HepG2 (cell line): ENCODE measurements around the gene ZNF783. TPM values are rescaled to one million over a fixed set of nuclear protein-coding genes. Genes with fewer than 3 reads are reported as not detected.

Source experiments
- CBX2 ChIP-seq, 2 experiments: fragments of 200-600 bp in 1 of 2; sonication (generic); formaldehyde crosslinking in 1 of 2; IDR thresholded peaks; 2 replicates each; pipeline versions ENCODE4 v1.7.0 to v1.8.1; 2018 to 2022; ENCODE audit warnings: low read depth in 2 of 2, low read length in 1 of 2, mild to moderate bottlenecking in 1 of 2, missing genetic modification reagents in 1 of 2
- FOXA3 ChIP-seq: IDR thresholded peaks from 2 replicates; pipeline ENCODE4 v1.6.1; 2016; ENCODE audit warnings: missing genetic modification reagents, missing compliant biosample characterization
- GFI1 ChIP-seq: sonication (generic); formaldehyde crosslinking; IDR thresholded peaks from 2 replicates; pipeline ENCODE4 v1.5.0; 2020; ENCODE audit warnings: missing genetic modification reagents, mild to moderate bottlenecking, borderline replicate concordance
- IKZF5 ChIP-seq: IDR thresholded peaks from 2 replicates; pipeline ENCODE4 v1.6.1; 2018; ENCODE audit warnings: missing genetic modification reagents, mild to moderate bottlenecking, missing compliant biosample characterization
- ISX ChIP-seq: sonication (generic); formaldehyde crosslinking; conservative IDR thresholded peaks from 2 replicates; pipeline ENCODE4 v1.5.0; 2020; ENCODE audit warnings: missing genetic modification reagents
- MBD4 ChIP-seq: IDR thresholded peaks from 2 replicates; pipeline ENCODE4 v1.6.1; 2012; ENCODE audit warnings: low read length, inconsistent platforms, borderline replicate concordance
- MIER3 ChIP-seq: IDR thresholded peaks from 2 replicates; pipeline ENCODE4 v1.6.1; 2016; ENCODE audit warnings: missing compliant biosample characterization, borderline replicate concordance
- MTA3 ChIP-seq: sonication (generic); formaldehyde crosslinking; IDR thresholded peaks from 2 replicates; pipeline ENCODE4 v1.4.0; 2020; ENCODE audit warnings: missing genetic modification reagents
- NFKB2 ChIP-seq: sonication (generic); formaldehyde crosslinking; IDR thresholded peaks from 2 replicates; pipeline ENCODE4 v1.4.0; 2020; ENCODE audit warnings: missing genetic modification reagents, borderline replicate concordance
- NR2F2 ChIP-seq: IDR thresholded peaks from 2 replicates; pipeline ENCODE4 v1.6.1; 2012; ENCODE audit warnings: low read depth, inconsistent platforms, borderline replicate concordance
- PAWR ChIP-seq: sonication (generic); formaldehyde crosslinking; IDR thresholded peaks from 2 replicates; pipeline ENCODE4 v1.4.0; 2020; ENCODE audit warnings: missing genetic modification reagents, mild to moderate bottlenecking, borderline replicate concordance
- PAX8 ChIP-seq: sonication (generic); formaldehyde crosslinking; IDR thresholded peaks from 2 replicates; pipeline ENCODE4 v1.8.0; 2022; ENCODE audit warnings: mild to moderate bottlenecking, missing genetic modification reagents, borderline replicate concordance
- RBAK ChIP-seq: sonication (generic); formaldehyde crosslinking; IDR thresholded peaks from 2 replicates; pipeline ENCODE4 v1.5.1; 2020; ENCODE audit warnings: mild to moderate bottlenecking, missing genetic modification reagents
- RERE ChIP-seq: IDR thresholded peaks from 2 replicates; pipeline ENCODE4 v1.6.1; 2016; ENCODE audit warnings: low read depth, missing genetic modification reagents, missing compliant biosample characterization
- TERF1 ChIP-seq: sonication (generic); formaldehyde crosslinking; IDR thresholded peaks from 2 replicates; pipeline ENCODE4 v1.8.0; 2022; ENCODE audit warnings: mild to moderate bottlenecking, missing genetic modification reagents, moderate library complexity
- ZNF30 ChIP-seq: sonication (generic); formaldehyde crosslinking; IDR thresholded peaks from 2 replicates; pipeline ENCODE4 v1.5.0; 2020; ENCODE audit warnings: mild to moderate bottlenecking, missing genetic modification reagents
- ZNF446 ChIP-seq: sonication (generic); formaldehyde crosslinking; IDR thresholded peaks from 2 replicates; pipeline ENCODE4 v1.5.0; 2020; ENCODE audit warnings: mild to moderate bottlenecking, missing genetic modification reagents
- polyA plus RNA-seq, 8 experiments: library from polyadenylated mRNA; depleted of rRNA in 3 of 8; stranded (reverse) in 7 of 8; unstranded in 1 of 8; fragments of >200 nt; fragmentation: Illumina TruSeq in 4 of 8; extraction: Trizol in 4 of 8; gene quantifications; 2 replicates each; pipeline versions ENCODE4 v1.2.1 to v1.2.3, GENCODE V29; 2011 to 2016; ENCODE audit warnings: low read depth in 4 of 8, missing spikeins in 1 of 8, mixed read lengths in 1 of 8; ENCODE audit not compliant: insufficient read depth in 1 of 8
- total RNA-seq, 5 experiments: library from RNA; depleted of rRNA; stranded (reverse); fragments of >200 nt; fragmentation: Illumina TruSeq; extraction: Trizol; gene quantifications; 2 replicates each; pipeline ENCODE4 v1.2.3, GENCODE V29; 2016; ENCODE audit warnings: low read depth in 1 of 5
- TF ChIP-seq, protein P1 (sequence below): IDR thresholded peaks from 2 replicates; pipeline ENCODE4 v1.6.1; 2016

The ZNF783 gene
- total and polyA plus RNA-seq, 2 of the 13 experiments (the other 11 are each of a cell fraction or from before 2014, with no cell fraction given): 4.1 to 5.2 TPM

GRCh38 chr7:149239345-149240143 lies 22.5 kb upstream of the ZNF783 start, which contains the start of gene ZNF212 (continued):
- TF ChIP-seq MBD4 (no peak), MTA3 (CRISPR knock-in tag) (no peak), ISX (CRISPR knock-in tag) (no peak), TERF1 (no peak), IKZF5 (peak; percentile 81), PAX8 (CRISPR knock-in tag) (no peak), FOXA3 (CRISPR knock-in tag) (peak; percentile 75), MIER3 (CRISPR knock-in tag) (peak; percentile 94; the same call in 1 of the 2 replicates), ZNF30 (CRISPR knock-in tag) (no peak), RBAK (no peak), NFKB2 (peak; percentile 79; the same call in 1 of the 2 replicates), NR2F2 (peak; percentile 46; the same call in 1 of the 2 replicates), ZNF446 (peak; percentile 32; the same call in 1 of the 2 replicates), PAWR (no peak), GFI1 (CRISPR knock-in tag) (peak; percentile 31; the same call in 1 of the 2 replicates), RERE (CRISPR knock-in tag) (no peak), CBX2 (IDR thresholded peaks at IDR 0.05; ENCODE audit: low read depth, low read length) (no peak), CBX2 (CRISPR knock-in tag; IDR thresholded peaks at IDR 0.05; ENCODE audit: low read depth) (no peak)
- TF ChIP-seq, protein P1, sequence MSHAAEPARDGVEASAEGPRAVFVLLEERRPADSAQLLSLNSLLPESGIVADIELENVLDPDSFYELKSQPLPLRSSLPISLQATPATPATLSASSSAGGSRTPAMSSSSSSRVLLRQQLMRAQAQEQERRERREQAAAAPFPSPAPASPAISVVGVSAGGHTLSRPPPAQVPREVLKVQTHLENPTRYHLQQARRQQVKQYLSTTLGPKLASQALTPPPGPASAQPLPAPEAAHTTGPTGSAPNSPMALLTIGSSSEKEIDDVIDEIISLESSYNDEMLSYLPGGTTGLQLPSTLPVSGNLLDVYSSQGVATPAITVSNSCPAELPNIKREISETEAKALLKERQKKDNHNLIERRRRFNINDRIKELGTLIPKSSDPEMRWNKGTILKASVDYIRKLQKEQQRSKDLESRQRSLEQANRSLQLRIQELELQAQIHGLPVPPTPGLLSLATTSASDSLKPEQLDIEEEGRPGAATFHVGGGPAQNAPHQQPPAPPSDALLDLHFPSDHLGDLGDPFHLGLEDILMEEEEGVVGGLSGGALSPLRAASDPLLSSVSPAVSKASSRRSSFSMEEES (CRISPR knock-in tag): peak; percentile 57
